ENCODE data around the gene UST. TPM values are rescaled to one million over a fixed set of nuclear protein-coding genes. Genes with fewer than 3 reads are reported as not detected.

UST gene
- total and polyA plus RNA-seq, 2 experiments from 2014 or later, result 2.9 to 4.0 TPM

- Histone ChIP-seq H3K4me3 (no peak overlapping the region), H3K4me1 (ENCODE audit: low read depth) (no peaks in the 10 kb centered on the region), H3K27me3 (no peaks in the 10 kb centered on the region), H3K36me3 (no peaks in the 10 kb centered on the region), H3K27ac (no peak overlapping the region), H3K9me3 (ENCODE audit: low read depth) (no peaks in the 10 kb centered on the region)
- TF ChIP-seq CTCF (IDR thresholded peaks at IDR 0.05; ENCODE audit: low read depth, low read length), result no peak
- no peak for DNase-seq (ENCODE audit: low read depth in 1 of 2, low spot score in 1 of 2)
Measured at GRCh38 chr6:148701375-148701774, 45.5 kb upstream of the UST start.

GRCh38 chr6:148703900-148704299, 42.9 kb upstream of the UST start:
- no peaks in the 10 kb centered on the region for H3K9me3 ChIP-seq (ENCODE audit: low read depth)
- DNase-seq (ENCODE audit: low read depth in 1 of 2, low spot score in 1 of 2), result no peak
- H3K4me1 ChIP-seq (ENCODE audit: low read depth), result no peaks in the 10 kb centered on the region
- H3K36me3 ChIP-seq, result no peaks in the 10 kb centered on the region
- TF ChIP-seq CTCF (IDR thresholded peaks at IDR 0.05; ENCODE audit: low read depth, low read length), result no peak
- H3K4me3 ChIP-seq, result no peak overlapping the region
- no peak overlapping the region for H3K27ac ChIP-seq
- no peaks in the 10 kb centered on the region for H3K27me3 ChIP-seq

- no peaks in the 10 kb centered on the region for H3K9me3 ChIP-seq (ENCODE audit: low read depth)
- no peaks in the 10 kb centered on the region for H3K4me1 ChIP-seq (ENCODE audit: low read depth)
- no peak overlapping the region for H3K4me3 ChIP-seq
- TF ChIP-seq CTCF (IDR thresholded peaks at IDR 0.05; ENCODE audit: low read depth, low read length), result no peak
- H3K27me3 ChIP-seq, result no peaks in the 10 kb centered on the region
- no peak overlapping the region for H3K27ac ChIP-seq
- H3K36me3 ChIP-seq, result no peaks in the 10 kb centered on the region
- no peak for DNase-seq (ENCODE audit: low read depth in 1 of 2, low spot score in 1 of 2)
Measured at GRCh38 chr6:148704400-148705246, 42.2 kb upstream of the UST start.

GRCh38 chr6:148708707-148709106, 38.1 kb upstream of the UST start:
- Histone ChIP-seq H3K4me1 (ENCODE audit: low read depth) (no peaks in the 10 kb centered on the region), H3K36me3 (no peaks in the 10 kb centered on the region), H3K4me3 (no peak overlapping the region), H3K9me3 (ENCODE audit: low read depth) (no peaks in the 10 kb centered on the region), H3K27me3 (no peaks in the 10 kb centered on the region), H3K27ac (no peak overlapping the region)
- no peak for TF ChIP-seq CTCF (IDR thresholded peaks at IDR 0.05; ENCODE audit: low read depth, low read length)
- no peak for DNase-seq (ENCODE audit: low read depth in 1 of 2, low spot score in 1 of 2)

GRCh38 chr6:148709577-148709976, 37.3 kb upstream of the UST start:
- Histone ChIP-seq H3K36me3 (no peaks in the 10 kb centered on the region), H3K9me3 (ENCODE audit: low read depth) (no peaks in the 10 kb centered on the region), H3K27ac (no peak overlapping the region), H3K27me3 (no peaks in the 10 kb centered on the region), H3K4me3 (no peak overlapping the region), H3K4me1 (ENCODE audit: low read depth) (no peaks in the 10 kb centered on the region)
- no peak for DNase-seq (ENCODE audit: low read depth in 1 of 2, low spot score in 1 of 2)
- TF ChIP-seq CTCF (IDR thresholded peaks at IDR 0.05; ENCODE audit: low read depth, low read length), result no peak

Measured in cardiac muscle cell (in vitro differentiated cells and primary cell).